GM19468 (cell line): ENCODE data around the gene RGS10.
"Not testable (repeated sequence)": the region's sequence is repeated elsewhere in the genome, so short reads cannot be mapped to it uniquely, and the experiment has no call there.

Experiments used
- ATAC-seq: cut with Tn5 transposase; IDR thresholded peaks from one replicate; pipeline ENCODE4 v1.9.1; 2021; ENCODE audit warnings: mild to moderate bottlenecking, moderate library complexity, moderate number of reproducible peaks; ENCODE audit not compliant: unreplicated experiment; ENCODE audit errors: extremely low read depth

The RGS10 gene

DNA sequence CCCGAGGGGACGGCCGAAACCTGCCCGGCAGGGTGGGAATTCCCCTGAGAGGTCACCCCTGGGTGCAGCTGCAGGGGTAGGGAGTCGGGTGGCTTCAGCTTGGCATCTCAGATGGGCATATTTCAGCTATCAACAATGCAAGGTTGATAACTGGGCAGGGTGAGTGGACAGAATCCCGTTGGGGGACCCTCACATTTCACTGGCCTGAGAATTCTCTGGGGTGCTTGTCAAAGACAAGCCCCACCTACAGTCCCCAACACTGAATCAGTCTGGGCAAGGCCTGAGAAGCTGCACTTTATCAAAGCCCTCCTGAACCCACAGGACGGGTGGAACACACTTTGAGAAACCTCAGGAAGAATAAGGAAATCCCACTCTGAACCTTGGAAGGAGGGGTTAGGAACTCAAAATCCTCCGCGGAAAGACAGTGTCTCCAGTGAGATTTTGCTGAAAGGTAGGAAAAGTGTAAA is 3.1 kb downstream of the RGS10 start:
- no peak for ATAC-seq

DNA sequence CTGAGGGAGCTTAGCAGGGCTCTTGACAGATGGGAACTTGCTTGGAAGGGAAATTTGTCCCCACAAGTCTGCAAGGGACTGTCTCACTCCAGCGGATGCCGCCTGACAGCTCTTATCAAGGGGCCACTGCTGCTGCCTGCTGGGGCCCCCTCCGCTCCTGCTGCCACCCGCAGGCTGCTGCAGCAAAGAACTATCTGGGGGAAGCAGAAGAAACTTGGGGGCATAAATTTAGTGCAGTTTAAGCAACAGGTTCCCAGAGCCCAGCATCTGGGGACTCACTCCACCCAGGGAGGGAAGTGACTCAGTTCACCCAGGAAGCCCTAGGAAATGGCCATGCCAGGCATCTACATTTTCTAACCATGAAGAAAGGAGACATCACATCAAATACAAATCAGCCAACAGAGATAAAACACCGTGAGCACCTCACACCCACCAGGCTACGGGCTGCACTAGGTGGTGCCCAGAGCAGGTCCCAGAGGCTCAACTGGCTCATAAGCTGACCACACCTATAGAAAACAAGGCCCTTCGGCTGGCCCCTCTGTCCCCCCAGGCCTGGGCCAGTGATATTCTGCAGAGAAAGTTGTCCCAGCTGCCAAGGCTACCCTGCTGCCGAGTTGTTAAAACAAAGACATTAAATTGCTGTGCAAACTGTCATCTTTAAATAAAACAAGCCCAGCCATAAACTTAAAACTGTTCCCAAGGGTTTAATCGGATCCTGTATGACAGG is 3.7 kb downstream of the RGS10 start:
- no peak for ATAC-seq

- no peak for ATAC-seq
Observed at GRCh38 chr10:119537953-119538630, 4.4 kb downstream of the RGS10 start.

GRCh38 chr10:119536508-119537025 is 6.0 kb downstream of the RGS10 start:
- no peak for ATAC-seq

DNA sequence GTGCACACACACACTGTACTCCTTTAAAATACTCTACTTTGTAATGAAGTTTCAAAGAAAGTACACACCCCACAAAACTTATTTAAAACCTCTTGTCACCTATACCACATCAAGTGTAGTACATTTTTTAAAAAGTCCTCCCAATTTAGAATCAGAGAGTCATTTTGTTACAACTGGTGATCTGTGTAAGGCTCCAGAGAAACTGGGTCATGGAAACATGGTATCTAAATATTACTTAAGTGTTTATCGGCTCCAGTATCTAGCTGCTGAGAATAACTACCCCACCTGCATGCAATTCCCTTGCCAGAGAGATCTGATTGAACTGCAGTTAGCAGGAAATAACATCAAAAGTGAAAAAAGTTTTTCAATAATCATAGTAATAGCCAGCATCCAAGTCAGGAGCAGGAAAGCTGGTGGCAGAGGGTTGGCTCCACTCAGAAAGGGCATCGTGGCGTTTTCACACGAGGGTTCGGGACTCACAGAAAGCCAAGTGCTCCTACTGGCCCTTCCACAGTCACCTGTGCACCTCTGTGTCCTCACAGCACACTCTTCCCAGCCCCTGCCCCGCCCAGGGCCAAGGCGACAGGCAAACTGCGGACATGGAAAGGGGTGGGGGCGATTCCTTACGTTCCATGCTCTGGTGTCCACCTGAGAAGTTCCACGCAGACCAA is 6.5 kb downstream of the RGS10 start:
- no peak for ATAC-seq

- ATAC-seq = no peak
Observed at GRCh38 chr10:119535305-119535704, 7.2 kb downstream of the RGS10 start.

DNA sequence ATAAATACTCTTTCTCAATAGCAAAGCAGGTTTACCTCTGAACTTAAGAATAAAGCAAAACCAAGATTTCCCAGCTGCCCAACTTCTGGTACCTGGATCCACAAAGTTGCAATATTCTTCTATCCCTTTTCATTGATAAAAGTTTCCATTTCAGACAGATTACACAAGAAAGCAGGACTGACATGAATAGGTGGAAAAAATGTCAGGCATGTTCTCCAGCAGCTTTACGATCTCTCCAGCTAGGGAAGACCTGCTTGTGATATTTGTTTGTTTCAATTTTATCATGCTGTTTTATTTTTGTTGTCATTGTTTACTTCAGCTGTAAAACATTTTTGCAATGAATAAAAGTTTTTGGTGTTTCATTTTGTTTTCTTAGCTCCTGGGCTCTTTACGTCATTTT is 9.0 kb downstream of the RGS10 start:
- ATAC-seq = no peak

GRCh38 chr10:119532791-119533190 is 9.7 kb downstream of the RGS10 start:
- not testable (repeated sequence) for ATAC-seq

GRCh38 chr10:119532251-119532650 is 10.3 kb downstream of the RGS10 start:
- ATAC-seq = not testable (repeated sequence)

DNA sequence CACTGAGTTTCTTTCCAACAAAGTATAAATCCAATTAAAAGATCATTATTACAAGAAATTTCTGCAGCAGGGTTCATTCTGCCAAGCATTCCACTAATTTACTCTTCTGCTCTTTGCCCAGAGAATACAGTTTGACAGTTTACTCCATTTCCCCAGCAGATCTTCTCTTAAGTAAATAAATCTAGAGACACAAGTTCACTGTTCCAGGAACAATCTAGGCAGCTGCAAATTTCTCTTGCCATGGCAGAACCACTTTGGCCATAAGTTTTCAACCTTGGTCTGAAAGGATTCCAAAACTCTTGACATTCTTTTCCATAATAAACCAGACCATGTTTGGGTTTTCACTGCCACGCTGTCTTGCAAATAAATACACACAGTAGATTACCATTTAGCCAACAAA is 11.5 kb downstream of the RGS10 start:
- ATAC-seq = no peak

GRCh38 chr10:119528663-119529237 is 13.8 kb downstream of the RGS10 start:
- not testable (repeated sequence) for ATAC-seq

DNA sequence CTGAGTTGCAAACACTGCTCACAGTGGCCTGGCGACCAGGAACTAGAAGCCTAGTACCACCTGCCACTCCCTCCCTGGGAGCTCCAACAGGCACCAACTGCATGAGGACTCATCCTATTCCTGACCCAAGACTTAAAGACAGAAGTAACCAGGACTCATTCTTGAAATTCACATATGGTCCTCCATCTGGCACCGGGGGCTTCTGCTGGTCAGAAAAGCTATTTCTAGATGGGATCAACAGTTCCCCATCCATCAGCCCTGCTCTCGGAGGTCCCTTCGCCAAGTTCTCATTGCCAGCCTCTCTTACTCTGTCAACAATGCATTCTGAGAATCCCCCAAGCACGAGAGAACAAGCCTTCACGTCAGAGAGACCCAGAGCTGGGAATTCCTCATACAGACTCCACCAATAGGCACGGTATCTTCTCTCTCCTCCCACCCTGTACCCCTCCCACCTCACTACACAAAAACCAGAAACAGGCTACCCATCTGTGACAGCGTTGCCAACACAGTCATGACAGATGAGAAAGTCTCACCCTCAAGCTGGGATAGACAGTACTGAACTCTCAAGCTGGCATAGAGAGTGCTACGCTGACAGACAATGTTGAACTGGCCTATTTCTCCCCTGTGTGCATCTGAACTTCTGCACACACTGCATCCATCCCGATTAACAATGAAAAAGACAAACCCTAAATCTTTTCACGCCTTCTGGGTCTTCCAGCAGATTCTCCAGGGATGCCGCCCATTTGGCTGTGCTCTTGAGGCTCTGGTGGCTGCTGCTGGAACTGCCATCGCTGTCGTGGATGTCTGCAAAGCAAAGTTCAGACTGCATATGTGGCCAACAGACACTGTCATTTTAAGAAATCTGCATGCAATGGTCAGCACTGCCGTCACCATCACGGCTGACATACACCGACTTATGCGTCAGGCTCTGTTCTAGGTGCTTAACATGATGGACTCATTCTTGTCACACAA is 15.6 kb downstream of the RGS10 start:
- ATAC-seq = no peak

DNA sequence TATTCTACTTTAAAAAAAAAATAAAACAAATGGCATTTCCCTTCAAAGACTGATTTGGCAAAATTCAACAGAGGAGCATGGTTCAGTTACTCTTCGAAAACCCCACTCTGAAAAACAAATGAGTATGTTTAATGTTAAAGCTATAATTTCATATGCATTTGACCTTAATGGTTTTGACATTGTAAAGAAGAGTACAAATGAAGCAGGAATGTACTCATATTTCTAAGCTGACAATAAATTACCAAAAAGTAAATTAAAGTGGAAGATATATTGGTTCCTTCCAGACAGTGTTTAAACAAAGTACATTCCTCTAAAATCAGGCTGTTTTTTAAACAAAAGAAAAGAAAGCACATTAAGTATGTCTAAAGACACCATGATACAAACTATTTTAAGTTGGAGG is 16.4 kb downstream of the RGS10 start:
- no peak for ATAC-seq

- ATAC-seq = no peak
Observed at GRCh38 chr10:119525116-119525515, 17.4 kb downstream of the RGS10 start.

GRCh38 chr10:119524720-119525070 is 17.8 kb downstream of the RGS10 start:
- no peak for ATAC-seq

GRCh38 chr10:119523895-119524719 is 18.4 kb downstream of the RGS10 start:
- ATAC-seq = no peak

- no peak for ATAC-seq
Observed at GRCh38 chr10:119522747-119523426, 19.6 kb downstream of the RGS10 start.
